OCI-LY3 (cell line): Measurements from ENCODE around the gene SCYGR2.

Experiments used
- CTCF ChIP-seq: fragments of 200-600, 300-600 bp; sonication (generic); IDR thresholded peaks from 2 replicates; pipeline ENCODE4 v1.5.1; 2014; ENCODE audit warnings: antibody characterized with exemption, low read length, low read depth
- EZH2phosphoT487 ChIP-seq: fragments of 200-600 bp; shearing (Covaris generic); IDR thresholded peaks from 2 replicates; pipeline ENCODE4 v1.6.1; 2018; ENCODE audit warnings: antibody characterized with exemption, mixed run types, low read depth

GRCh38 chr2:227643990-227644551 lies 45.4 kb downstream of the SCYGR2 start:
- TF ChIP-seq CTCF (peak; percentile 15; the same call in 1 of the 2 replicates), EZH2phosphoT487 (no peak)
